DMS153 treated with DMSO at 0.1 percent for 48 hours (cell line): Measurements from ENCODE around the gene CERKL.

Experiments
- DNase-seq: peaks from one replicate; lab custom pipeline; 2025; ENCODE audit not compliant: unreplicated experiment; lab: John Stamatoyannopoulos, UW

The CERKL gene

DNA sequence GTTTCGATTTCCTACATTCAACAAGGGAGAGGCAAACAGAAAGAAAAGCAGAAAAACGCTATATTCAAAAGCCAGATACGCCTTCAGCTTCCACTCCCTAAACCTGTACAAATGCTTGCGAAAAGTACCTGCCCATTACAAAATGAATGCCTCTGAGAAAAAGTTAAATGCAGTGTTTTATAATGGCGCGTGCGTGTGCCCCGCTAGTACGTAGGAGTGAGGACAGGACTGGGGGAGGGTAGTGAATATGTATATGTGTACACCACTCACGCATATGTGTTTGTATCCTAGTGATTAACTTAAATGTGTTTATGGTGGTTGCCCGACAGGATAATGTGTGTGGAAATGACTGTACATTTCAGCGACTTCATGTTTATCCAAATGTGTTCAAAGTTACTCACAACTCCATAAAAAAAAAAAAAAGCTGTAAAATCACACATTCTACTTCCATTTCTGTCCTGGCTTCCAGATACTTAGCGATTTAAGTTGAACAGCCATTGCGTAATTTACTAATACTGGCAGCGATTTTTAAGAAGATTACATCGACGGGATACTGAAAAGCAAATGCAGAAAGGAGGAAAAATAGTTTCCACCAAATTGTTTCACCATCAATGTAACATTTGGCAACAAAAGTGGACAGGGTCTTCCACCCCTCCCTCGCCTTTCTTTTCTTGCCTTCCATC lies 22.1 kb upstream of the CERKL start:
- DNase-seq: no peak

DNA sequence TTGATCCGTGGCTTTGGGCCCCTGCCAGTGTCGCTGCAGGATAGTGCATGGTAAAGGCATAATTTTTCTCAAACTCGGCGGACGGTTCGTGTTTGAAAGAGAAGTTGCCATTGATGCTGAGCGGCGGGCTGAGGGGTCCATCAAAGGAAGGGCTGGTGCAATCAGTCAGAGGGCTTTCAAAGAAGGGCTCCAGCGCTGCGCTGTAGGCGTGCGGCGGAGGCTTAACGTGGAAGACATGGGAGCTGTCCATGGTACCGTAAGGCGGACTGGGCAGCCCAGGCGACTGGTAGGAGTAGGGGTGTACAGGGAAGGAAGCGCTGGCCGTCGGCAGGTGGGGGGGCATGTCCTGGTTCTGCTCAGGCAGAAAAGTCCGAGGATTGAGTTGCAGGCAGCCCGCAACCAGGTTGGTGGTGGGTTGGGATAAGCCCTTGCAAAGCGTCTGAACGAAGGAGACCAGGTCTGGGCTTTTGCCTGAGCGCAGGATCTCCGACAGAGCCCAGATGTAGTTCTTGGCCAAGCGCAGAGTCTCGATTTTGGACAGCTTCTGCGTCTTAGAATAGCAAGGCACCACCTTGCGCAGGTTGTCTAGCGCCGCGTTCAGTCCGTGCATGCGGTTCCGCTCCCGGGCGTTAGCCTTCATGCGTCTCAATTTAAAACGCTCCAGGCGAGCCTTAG lies 21.1 kb upstream of the CERKL start:
- DNase-seq: peak; percentile 20

DNA sequence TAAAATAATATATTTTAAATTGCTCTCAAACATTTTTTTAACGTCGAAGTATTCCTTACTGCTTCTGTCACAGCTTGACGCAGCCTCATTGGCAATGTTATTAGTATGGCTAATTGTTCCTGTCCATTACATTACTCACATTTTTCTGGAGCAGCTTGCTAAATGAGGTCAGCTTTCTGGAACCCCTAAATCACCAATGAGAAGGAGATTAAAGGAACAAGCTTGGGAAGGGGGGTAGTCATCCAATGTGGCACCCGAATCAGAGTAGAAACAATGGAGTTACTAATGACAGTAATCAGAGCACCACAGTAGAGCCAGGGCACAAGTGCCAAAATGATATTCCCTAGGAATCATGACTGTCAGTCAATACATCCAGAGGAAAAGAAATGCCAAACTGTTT lies 18.3 kb upstream of the CERKL start:
- no peak for DNase-seq

DNA sequence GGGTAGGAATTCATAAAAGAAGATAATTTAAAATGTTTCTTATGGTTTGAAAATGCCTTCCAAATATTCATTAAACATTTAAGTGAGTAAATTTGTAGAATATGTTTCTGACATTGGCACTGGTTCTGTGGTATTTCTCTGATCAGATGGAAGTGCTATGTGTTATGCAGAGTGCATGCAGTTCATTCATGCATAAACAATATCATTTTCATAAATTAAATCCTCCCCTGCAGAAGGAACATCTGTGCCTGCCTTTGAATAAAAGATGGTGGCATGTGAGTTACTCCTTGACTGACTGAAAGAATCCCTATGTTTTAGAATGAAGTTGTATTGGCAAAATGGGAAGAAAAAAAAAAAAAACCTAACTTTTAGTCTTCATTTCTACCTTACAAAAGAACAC lies 17.6 kb upstream of the CERKL start:
- DNase-seq: no peak

DNA sequence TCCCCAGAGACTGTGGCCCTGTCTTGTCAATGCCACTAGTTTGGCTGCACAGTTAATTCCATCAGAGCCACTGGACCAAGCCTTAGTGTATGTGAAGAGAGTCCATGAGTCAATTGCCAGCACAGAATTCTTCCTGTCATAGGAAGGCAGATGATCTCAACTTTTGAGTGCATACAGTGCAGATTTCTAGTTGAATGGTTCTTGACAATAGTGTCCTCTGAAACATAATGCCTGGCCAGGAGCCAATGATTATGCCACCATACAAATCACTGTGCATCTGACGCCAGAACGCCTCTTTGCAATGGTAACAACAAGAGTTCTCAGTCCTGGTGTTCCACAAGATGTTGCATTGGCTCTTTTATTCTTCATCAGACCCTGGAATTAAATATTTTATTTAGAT lies 16.3 kb upstream of the CERKL start:
- no peak for DNase-seq

DNA sequence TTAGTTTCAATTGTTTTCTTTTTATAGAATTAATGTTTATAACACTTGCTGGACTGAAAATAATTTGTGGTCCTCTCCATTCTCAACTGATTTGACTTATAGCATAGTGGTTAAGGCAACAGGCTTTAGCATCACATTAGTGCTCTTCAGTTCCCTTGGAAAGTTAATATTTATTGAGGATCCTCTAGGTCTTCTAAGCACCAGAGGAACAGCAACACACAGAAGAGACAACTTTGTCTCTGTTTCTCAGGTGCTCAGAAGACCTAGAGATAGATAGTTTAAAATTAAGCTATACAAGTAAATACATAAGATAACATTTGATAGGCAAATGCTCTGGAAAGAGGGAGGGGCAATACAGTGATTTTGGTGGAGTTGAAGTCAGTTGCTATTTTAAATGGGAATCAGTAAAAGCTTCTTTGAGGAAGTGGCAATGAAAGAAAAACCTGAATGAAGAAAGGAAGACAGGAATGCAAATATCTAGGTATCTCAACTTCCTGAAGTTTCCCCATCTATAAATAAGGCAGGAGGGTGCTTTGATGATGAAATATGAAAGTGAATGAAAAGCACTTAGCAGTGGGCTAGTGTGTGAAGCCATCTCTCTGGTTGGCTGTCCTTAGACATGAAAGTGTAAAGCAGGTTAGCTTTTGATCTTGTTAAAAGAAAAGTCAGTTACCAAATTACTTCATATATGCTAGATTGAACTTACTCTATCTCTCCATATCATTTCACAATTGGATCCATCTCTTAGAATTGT lies 15.5 kb upstream of the CERKL start:
- no peak for DNase-seq

DNA sequence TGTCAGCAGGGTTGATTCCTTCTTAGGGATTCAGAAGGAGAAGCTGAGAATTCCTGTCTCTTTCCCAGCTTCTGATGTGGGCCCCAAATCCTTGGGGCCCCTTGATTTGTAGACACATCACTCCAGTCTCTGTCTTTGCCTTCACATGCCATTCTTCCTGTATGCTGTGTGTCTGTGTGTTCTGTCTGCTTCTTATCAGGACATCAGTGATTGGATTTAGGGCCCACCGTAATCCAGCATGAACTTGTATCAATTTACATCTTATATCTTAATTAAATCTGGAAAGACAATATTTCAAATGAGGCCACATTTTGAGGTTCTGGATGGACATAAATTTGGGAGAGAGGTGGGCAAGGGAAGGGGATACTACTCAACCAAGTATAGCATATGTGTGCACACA lies 13.7 kb upstream of the CERKL start:
- no peak for DNase-seq

DNA sequence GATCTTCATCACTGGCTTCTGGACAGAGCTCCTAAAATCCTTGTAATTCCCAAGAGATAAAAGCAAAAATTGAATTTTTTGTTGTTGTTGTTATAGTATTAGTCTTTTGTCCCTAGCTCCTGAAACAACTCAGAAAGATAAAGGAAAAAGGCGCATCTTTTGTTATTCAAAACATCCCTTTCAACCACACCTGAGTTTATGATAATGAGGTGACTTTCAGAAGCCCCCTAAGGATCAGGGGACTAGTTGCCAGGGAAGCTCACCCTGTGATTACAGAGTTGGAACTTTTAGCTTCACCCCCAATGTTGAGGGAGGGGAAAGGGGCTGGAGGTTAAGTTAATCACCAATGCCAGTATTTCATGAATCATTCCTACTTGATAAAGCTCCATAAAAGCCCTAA lies 10.3 kb upstream of the CERKL start:
- DNase-seq: no peak

DNA sequence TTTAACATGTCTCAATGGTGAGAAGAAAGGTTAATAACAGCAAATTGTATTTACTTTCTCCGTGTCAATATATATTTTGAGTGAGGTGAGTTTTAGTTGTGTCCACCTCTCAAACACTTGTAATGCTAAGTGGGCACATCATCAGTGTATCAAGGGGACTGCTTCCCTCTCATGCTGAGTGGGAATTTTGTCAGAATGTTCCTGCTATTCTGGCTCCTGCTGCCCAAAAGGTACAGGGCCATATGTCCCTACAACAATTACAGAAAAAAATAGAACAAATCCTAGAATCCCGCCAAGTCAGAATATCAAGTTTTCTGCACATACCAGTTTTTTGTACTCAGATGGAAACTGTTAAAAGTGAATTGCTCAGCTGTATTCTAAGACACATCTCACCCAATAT lies 5.4 kb upstream of the CERKL start:
- DNase-seq: no peak

DNA sequence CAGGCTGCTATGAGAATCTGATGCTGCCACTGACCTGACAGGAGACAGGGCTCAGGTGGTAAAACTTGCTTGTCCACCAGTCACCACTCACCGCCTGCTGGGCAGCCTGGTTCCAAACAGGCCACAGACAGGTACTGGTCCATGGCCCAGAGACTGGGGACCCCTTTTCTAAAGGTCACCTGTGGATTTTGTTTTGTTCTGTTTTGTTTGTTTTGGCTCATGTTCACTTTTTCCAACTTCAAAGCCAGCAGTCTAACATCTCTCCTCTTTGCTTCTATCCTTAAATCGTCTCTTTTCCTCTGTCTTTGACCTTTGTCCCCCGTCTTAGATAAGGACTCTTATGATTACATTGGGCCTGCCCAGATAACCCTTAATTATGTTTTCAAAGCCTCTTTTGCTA lies 3.3 kb upstream of the CERKL start:
- no peak for DNase-seq

DNA sequence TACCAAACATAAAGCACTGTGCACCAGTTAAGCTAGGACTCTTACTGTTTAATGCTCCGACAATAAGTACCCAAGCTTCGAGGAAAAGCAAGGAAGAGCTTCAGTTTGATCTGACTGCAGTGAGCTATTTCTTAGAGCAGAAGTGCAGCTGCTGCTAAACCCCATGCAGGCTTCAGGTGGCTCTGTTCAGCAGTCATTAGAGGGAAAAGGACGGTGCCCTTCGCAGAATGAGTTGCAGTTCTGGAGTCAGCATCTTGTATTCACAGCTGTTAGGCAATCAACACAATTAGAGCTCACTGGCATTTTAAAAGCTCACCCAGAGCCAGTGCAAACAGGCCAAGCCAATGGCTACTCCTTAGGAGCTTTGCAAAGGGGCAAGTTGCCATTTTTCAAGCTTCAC lies 1.5 kb upstream of the CERKL start:
- DNase-seq: no peak

DNA sequence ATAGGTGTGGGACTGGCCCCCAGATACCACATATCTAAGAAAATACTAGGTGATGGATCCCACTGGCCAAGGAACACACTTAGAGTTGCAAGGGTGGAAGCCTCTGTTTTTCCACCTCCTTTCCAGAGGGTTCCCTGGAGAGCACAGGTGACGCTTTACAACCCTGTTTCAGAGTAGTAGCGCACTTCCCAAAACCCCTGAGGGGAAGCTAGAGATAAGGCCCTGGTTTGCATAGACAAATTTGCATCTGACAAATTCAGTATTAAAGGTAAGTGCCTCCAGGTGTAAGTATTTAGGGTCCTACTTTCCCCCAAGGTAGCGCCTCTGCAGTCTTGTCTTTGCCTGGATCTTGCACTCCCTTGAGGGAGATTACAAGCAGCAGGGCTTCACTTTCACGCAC lies 474 bp upstream of the CERKL start:
- no peak for DNase-seq

DNA sequence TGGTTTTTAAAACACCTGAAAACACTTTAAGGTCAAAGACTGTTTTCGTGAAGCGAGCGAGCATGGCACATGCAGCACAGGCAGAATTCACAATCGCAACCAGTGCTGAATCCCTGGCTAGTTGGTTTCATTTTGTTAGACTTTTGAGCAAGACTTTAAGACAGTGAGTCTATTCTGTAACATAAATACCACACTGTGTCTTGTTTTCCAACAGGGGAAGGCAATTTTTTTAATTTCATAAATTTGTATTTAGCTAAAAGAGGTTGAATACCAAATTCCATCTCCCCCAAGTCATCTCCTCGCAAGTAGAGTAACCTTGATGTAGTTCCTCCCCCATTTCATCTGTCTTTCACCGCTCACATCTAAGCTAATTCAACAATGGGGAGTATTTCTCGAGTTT lies 1.4 kb downstream of the CERKL start:
- no peak for DNase-seq

DNA sequence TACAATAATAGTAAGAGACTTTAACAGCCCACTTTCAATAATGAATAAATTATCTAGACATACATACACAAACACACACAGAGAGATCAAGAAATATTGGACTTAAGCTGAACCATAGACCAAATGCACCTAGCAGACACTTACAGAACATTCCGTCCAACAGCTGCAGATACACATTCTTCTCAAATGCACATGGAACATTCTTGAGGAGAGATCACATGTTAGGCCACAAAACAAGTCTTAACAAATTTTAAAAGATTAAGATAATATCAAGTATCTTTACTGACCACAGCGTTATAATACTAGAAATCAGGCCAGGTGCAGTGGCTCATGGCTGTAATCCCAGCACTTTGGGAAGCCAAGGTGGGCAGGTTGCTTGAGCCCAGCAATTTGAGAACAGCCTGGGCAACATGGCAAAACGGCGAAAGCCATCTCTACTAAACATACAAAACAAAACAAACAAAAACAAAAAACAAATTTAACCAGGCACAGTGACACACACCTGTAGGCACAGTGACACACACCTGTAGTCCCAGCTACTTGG lies 7.4 kb downstream of the CERKL start:
- DNase-seq: no peak

DNA sequence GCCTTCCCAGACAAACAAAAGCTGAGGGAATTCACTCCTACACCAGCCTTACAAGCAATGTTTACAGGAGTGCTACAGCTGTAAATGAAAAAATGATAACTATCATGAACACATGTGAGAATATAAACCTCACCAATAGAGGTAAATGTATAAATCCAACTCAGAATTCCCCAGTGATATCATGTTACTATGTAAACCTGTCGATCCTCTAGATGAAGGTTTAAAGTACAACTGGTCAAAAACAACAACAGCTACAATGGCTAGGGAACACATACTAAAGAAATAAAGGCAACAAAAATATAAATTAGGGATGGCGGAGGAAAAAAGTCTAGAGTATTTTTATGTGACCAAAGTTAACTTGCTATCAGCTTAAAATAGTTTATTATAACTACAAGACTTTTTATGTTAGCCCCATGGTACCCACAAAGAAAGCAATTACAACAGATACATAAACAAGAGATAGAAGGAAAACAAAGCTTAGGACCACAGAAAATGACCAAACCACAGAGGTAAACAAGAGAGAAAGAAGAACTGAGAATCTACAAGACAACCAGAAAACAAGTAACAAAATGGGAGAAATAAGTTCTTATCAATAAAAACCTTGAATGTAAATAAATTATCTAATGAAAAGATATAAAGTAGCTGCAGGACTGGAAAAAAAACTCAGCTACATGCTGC lies 8.3 kb downstream of the CERKL start:
- no peak for DNase-seq

DNA sequence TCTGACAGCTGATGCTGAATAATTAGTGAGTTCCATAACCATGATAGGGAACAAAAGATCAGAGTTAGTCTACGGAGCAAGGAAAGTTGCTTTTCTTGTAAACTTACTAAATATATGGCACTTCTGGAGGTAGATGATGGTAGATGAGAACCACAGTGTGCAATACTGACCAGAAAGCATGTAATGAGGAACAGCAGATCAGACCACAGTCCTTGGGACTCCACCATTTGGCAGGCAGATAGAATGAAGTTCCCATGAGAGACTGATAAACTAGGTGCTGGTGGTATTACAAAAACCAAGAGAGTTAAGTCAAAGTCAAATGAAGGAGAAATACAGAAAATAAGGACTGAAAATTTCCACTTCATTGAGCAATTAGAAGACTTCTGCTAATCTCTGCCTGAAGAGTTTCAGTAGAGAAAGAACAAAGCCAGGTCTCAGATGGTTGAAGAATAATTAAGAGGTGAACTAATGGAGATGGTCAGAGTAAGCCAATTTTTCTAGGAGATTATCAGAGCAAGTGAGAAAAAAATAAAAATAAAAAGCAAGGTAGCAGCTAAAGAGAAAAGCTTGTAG lies 10.4 kb downstream of the CERKL start:
- DNase-seq: no peak

DNA sequence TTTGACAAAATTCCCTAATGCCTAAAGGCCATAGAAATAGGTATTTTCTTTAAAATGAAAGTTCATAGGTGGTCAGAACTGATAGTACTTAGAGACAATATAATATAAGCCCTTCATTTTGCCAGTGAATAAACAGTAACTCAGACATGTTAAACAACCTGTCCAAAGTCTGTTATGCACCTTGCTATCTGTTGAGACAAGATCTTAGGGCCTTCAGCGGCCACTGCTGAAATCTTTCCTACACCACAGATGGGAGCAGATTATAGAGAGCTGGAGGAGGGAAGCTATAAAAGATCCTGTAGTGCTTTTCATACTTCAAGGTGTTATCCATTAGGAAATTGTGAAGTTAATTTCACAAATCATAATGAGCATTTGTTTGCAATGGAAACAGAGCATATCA lies 13.8 kb downstream of the CERKL start:
- DNase-seq: no peak

DNA sequence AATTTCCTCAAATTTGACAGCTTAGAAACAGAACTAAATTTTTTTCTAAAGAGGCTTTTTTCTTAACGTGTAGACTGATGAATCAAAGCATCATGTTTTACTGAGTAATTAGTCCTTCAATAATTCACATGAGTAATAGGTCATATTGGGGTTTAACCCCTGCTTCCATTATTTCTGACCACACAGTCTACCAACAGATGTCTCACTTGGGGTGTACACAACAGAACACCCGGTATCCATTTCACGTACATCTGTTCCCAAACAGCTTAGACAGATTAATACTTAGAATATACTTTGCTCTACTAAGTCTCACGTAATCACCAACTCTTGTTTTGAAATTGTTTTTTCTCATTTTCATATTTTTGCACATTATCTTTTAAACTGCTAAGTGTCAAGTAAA lies 14.8 kb downstream of the CERKL start:
- DNase-seq: no peak

DNA sequence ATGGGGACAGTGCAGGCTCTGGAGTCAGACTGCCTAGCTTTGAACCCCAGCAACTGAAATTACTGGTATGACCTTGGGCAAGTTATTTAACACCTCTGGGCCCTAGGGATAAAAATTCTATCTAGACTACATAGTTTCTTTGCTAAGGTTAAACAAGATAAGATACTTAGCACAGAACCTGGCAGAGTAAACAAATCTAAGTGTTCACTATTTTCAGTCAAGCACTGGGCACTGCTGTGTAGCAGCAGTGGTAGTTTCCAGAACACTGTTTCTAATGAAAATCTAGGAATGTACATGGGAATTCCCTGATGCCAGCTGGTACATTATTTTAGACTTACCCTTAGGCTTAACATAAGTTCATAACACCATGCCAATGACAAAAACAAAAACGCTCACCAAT lies 17.2 kb downstream of the CERKL start:
- no peak for DNase-seq

DNA sequence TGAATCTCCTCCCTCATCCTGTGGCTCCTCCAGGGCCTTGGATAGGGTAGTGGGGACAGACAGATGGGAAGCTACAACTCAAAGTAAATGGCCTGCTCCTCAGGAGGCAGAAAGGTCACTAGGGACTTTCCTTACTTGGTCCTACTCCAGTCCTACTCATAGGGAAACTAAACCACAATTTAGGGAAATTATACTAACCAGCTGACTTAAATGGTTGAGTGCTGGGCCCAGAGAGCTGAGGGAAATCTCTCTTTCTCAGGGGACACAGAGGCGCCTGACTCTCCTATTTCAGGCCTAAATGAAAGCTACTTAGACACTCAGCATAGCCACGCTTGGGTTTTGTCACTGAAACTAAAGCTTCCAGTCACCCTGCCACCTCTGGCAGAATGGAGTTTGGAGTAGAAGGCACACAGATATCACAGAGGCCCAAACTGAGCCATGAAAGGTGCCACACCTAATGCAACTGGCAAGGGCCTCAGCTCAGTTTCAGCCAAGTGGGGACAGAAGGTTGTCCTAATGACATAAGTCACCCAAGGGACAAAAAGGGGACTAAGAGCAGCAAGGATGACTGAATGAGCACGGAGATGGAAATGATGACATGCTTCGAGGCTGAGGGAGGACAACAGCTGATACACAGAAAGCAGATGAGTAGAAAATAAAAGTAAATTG lies 24.0 kb downstream of the CERKL start:
- no peak for DNase-seq
